ENCODE results near the gene ALOX12.
A peak's percentile ranks its signal among the peaks of the same experiment; 100 is the strongest.

Gene ALOX12

DNA sequence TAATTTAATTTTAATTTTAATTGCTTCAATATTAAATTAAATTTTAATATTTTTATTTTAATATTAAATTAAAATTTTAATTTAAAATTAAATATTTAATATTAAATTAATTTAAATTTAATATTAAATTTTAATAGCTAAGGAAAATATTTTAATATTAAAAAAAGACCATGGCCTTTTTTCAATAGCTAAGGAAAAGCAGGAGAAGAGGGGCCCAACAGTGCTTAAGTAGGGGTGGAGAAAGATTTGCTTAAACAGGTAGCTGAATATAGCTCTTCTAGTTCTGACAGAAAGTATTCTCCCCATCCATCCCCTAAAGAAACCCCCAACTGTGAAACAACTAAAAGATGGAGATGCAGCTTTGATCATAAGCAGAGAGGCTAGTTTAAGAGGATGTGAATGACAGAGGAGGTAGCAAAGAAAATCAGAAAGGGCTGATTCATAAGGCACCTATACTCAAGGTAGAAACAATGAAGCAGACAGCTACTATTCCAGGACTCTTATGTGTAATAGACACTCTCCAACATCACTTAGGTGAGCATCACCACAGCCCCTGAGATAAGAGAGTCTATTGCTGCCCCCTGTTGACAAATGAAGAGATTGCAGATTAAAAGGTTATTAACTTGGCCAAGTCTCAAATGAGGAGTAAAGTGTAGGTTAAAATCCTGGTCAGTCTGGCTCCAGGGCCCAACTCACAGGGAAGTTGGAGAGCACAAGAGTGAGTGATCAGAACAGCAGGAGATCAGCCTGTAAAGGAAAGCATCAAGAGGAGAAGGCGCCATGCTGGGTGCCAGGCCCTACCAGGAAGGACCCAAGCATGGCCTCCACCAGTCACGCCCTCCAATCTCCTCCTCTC lies 8.8 kb downstream of the ALOX12 start:
- no peaks in the 10 kb centered on the region for H3K27me3 Mint-ChIP-seq (ENCODE audit: low read depth, poor library complexity)
- no peak for DNase-seq
- TF ChIP-seq, protein P1, sequence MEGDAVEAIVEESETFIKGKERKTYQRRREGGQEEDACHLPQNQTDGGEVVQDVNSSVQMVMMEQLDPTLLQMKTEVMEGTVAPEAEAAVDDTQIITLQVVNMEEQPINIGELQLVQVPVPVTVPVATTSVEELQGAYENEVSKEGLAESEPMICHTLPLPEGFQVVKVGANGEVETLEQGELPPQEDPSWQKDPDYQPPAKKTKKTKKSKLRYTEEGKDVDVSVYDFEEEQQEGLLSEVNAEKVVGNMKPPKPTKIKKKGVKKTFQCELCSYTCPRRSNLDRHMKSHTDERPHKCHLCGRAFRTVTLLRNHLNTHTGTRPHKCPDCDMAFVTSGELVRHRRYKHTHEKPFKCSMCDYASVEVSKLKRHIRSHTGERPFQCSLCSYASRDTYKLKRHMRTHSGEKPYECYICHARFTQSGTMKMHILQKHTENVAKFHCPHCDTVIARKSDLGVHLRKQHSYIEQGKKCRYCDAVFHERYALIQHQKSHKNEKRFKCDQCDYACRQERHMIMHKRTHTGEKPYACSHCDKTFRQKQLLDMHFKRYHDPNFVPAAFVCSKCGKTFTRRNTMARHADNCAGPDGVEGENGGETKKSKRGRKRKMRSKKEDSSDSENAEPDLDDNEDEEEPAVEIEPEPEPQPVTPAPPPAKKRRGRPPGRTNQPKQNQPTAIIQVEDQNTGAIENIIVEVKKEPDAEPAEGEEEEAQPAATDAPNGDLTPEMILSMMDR (IDR thresholded peaks at IDR 0.05), result peak; percentile 70
- no peak overlapping the region for H3K27ac Mint-ChIP-seq
- no peaks in the 10 kb centered on the region for H3K9me3 Mint-ChIP-seq
- H3K4me3 Mint-ChIP-seq, result no peak overlapping the region
- H3K4me1 Mint-ChIP-seq, result peaks cover 1% of the 10 kb centered on the region
- H3K36me3 Mint-ChIP-seq (ENCODE audit: low read depth), result peaks cover 17% of the 10 kb centered on the region

DNA sequence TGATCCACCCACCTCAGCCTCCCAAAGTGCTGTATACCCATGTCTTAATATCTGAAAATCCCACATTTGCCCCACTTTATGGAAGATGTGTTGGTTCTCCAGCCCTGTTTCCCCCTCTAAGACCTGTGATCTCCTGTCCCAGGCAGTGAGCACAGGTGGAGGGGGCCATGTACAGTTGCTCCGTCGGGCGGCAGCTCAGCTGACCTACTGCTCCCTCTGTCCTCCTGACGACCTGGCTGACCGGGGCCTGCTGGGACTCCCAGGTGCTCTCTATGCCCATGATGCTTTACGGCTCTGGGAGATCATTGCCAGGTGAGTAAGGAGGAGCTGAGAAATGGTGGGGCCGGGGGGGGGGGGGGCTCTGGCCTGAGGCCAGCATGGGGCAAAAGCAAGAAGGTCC lies 9.9 kb downstream of the ALOX12 start:
- Mint-ChIP-seq H3K4me3 (no peak overlapping the region), H3K27ac (no peak overlapping the region), H3K27me3 (ENCODE audit: low read depth, poor library complexity) (no peaks in the 10 kb centered on the region), H3K4me1 (peaks cover 12% of the 10 kb centered on the region), H3K9me3 (no peaks in the 10 kb centered on the region), H3K36me3 (ENCODE audit: low read depth) (peaks cover 12% of the 10 kb centered on the region)
- TF ChIP-seq, protein P1 (IDR thresholded peaks at IDR 0.05), result no peak
- DNase-seq, result no peak

DNA sequence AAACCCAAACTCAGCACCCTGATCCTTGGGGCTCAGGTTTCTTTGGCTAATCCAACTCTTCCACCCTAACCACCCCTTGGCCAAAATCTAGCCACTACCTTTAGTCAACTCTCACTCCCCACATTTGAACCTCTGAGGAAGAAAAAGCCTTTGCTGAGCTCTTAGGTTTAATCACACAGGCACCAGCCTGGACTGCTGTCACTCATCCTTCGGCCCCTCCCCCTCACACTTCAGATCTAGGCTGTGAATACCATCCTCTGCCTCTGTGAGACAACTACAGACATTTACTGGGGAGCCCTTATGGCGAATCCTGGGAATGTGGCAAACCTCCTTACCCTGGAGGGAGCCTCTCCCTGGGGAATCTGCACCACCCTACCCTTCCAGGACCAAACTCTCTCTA lies 11.3 kb downstream of the ALOX12 start:
- H3K4me3 Mint-ChIP-seq, result no peak overlapping the region
- no peaks in the 10 kb centered on the region for H3K9me3 Mint-ChIP-seq
- H3K27me3 Mint-ChIP-seq (ENCODE audit: low read depth, poor library complexity), result no peaks in the 10 kb centered on the region
- no peak for DNase-seq
- H3K4me1 Mint-ChIP-seq, result peaks cover 26% of the 10 kb centered on the region
- peak overlapping the region; percentile 83 for H3K27ac Mint-ChIP-seq
- TF ChIP-seq, protein P1 (IDR thresholded peaks at IDR 0.05), result no peak
- H3K36me3 Mint-ChIP-seq (ENCODE audit: low read depth), result peaks cover 2% of the 10 kb centered on the region

DNA sequence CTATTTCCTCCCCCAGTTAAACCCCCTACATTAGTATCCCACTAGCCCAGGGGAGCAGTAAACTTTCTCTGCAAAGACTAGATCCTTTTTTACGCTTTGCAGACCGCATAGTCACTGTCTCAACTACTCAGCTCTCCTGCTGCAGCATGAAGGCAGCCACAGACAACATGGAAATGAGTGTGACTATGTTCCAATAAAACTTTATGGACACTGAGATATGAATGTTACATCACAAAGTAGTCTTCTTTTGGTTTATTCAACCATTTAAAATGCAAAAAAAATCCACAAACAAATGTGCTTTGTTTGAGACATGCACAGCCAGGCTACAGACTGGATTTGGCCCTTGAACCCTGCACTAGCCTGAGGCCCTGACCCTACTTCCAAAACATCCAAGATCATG lies 14.7 kb downstream of the ALOX12 start:
- Mint-ChIP-seq H3K27ac (no peak overlapping the region), H3K36me3 (ENCODE audit: low read depth) (no peaks in the 10 kb centered on the region), H3K4me1 (peaks cover 53% of the 10 kb centered on the region), H3K9me3 (no peaks in the 10 kb centered on the region), H3K27me3 (ENCODE audit: low read depth, poor library complexity) (no peaks in the 10 kb centered on the region), H3K4me3 (peak overlapping the region; percentile 99)
- TF ChIP-seq, protein P1 (IDR thresholded peaks at IDR 0.05), result no peak
- DNase-seq, result no peak

DNA sequence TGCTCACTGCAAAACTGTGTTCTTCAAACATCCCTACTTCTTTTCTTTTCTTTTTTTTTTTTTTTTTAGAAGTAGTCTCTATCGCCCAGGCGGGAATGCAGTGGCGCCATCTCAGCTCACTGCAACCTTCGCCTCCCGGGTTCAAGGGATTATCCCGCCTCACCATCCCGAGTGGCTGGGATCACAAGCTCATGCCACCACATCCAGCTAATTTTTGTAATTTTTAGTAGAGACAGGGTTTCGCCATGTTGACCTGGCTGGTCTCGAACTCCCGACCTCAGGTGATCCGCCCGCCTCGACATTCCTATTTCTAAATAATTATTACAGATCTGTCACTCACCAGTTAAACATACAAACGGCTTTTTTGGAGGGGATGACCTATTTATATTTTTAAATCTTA lies 15.6 kb downstream of the ALOX12 start:
- TF ChIP-seq, protein P1 (IDR thresholded peaks at IDR 0.05), result no peak
- Mint-ChIP-seq H3K36me3 (ENCODE audit: low read depth) (no peaks in the 10 kb centered on the region), H3K9me3 (no peaks in the 10 kb centered on the region), H3K4me3 (peak overlapping the region; percentile 99), H3K27ac (peak overlapping the region; percentile 100), H3K4me1 (peaks cover 62% of the 10 kb centered on the region), H3K27me3 (ENCODE audit: low read depth, poor library complexity) (no peaks in the 10 kb centered on the region)
- no peak for DNase-seq

DNA sequence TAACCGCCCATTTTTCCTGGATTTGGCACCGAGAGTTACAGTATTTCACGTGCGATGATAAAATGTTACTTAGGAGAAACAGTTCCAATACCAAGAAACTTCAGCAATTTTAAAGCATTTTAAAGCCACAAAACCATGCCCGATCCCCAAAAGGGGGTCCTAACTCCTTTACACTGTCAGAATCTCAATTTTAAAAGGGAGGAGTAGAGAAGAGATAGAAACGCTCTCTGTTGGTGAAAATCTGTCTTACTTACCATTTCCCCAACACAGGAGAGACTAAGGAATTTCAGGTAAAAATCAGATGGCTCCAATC lies 16.0 kb downstream of the ALOX12 start:
- Mint-ChIP-seq H3K27ac (peak overlapping the region; percentile 100), H3K36me3 (ENCODE audit: low read depth) (no peaks in the 10 kb centered on the region), H3K4me3 (peak overlapping the region; percentile 99), H3K27me3 (ENCODE audit: low read depth, poor library complexity) (no peaks in the 10 kb centered on the region), H3K4me1 (peaks cover 66% of the 10 kb centered on the region), H3K9me3 (no peaks in the 10 kb centered on the region)
- TF ChIP-seq, protein P1 (IDR thresholded peaks at IDR 0.05), result no peak
- DNase-seq, result no peak

Measured in nephron progenitor cell (in vitro differentiated cells).